NCI-H1092 (cell line): Measurements from ENCODE around the gene MEX3A.

Experiments used
- DNase-seq: peaks from one replicate; lab custom pipeline; 2025; lab: John Stamatoyannopoulos, UW

MEX3A gene

DNA sequence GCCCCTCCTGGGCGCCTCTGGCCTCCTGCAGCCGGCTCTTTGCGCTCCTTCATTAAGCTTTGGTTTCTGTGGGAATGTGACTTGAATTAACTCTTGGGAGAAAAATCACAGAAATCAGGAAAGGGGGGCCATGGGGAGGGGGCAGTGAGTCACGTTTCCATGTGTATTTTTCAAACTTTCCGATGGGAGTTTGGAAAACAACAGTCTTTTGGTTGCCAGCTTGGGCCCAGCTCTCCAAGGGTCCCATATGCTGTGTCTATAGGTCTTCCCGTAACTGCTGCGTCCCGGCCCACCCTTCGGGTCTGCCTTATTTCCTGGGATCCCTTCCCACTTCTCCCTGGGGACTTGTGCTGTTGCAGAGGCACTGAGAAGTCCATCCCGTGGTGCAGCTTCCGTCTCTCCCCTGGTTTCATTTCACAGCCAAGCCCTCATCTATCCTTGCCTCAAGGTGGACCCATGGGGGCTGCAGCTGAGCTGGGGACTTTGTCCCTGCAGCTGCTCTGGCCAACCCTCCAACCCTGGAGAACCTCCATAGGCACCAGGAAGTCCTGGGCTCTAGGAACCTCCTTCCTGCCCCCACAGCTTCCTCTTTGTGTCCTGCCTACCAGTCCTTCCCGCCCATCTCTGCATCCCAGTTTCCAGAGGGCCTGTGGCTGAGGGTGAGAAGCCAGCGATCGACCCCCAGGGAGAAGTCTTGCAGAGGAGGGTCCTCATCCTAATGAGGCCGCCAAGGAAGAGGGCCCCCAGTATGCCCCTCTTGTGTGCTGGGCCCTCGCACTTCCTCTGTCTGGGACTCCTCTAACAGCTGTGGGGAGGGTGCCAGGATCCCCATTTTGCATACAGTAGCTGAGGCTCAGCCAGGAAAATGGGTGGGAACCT is 20.6 kb upstream of the MEX3A start:
- DNase-seq = no peak

- DNase-seq = no peak
Measured at GRCh38 chr1:156101880-156102279, 19.6 kb upstream of the MEX3A start.

GRCh38 chr1:156100205-156100995 is 18.1 kb upstream of the MEX3A start:
- peak; percentile 23 for DNase-seq

DNA sequence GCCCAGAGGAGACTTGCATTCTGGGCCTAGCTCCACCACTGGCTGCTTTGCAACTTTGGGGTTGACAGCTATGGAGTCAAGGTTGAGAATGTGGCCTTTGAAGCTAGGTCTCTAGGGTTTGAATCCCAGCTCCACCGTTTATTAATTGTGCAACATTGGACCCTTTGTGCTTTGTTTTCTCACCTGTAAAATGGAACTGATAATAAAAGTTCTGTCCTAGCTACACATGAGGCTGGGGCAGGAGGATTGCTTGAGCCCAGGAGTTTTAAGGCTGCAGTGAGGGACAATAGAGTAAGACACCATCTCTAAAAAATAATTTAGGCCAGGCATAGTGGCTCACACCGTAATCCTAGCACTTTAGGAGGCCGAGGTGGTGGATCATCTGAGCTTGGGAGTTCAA is 17.0 kb upstream of the MEX3A start:
- DNase-seq = no peak

- DNase-seq = no peak
Measured at GRCh38 chr1:156098784-156099183, 16.5 kb upstream of the MEX3A start.

DNA sequence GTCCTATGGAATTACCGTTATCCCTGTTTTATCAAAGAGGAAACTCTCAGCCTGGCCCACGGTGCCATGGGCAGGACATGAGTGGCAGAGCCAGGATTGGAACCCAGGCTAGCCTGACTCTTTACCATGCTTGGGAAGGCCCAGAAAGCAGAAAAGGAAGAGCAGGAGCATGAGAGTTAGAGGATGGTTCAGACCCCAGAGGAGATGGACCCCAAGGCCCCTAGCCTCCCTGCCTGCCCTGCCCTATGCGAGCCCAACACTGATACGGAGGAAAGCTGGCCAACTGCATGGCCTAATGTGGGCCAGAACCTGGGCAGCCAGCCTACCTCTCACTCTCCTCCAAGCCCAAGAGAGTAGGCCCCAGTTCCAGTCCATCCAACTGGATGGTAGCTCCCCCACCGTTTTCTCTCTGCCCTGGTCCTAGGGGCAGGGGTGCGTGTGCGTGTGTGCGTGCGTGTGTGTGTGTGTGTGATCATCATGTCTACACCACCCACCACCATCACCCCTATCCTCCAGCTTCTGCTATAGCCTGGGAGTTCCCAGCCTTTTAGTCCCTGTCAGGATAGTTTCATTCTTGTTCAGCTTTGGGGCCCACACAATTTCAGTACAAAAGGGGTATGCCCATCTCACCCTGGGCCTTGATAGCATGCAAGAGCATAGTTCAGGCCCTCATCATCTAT is 15.4 kb upstream of the MEX3A start:
- no peak for DNase-seq

DNA sequence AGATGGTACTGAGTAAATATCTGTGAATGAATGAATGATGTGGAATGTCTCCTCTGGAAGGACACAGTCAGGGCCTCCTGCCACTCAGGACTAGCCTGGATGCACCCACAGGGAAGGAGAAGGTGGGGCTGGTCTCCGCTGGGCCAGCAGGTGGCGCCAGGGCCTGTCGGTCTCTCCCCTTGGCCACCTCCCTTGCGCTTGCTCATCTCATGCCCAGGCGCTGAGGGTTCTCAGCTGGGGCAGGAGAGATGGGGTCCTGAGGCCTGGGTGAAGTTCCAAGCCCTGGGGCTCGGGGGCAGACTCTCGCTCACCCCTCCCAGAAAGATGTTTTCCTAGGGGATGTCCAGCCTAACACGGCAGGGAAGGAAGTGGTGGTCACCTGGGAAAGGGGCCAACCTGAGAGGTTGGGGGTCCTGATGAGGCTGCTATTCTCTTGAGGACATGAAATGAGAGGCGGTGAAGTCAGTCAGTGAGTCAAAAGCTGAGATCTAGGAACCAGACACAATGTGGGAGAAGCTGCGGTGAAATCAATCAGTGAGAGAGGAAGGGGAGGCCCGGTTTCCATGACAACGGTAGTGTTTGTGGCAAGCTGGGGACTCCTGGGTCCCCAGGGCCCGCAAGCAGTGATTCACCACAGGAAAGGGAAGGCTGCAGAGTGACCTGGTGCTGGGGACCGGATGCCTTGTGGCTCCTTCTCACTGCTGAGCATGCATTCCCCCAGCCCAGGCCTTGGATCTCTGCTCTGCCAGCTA is 14.6 kb upstream of the MEX3A start:
- peak; percentile 50 for DNase-seq

DNA sequence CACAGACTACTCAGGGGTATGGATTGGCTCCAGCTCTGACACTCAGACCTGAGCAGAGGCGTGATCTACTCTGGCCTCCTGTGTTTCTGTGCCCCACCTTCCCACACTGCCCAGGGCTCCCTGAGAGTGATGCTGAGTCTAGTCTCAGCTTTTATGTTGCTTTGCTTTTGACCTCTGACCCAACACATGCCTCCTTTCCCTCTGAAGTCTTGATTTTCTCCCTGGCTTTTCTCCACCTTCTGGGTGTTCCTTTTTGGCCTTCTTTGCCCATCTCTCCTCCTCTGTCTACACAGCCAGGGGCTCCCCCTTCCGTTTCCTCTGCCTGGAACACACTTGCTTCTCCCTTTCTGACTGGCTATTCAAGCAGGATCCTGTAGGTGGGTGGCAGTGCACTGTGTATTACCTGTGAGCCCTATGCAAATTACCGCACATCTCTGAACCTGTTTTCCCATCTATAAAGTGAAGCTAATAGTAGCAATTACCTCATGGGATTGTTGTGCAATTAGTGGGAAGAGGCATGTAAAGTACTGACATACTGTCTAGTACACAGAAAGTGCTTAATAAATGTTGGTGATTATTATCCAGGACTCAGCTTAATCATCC is 13.7 kb upstream of the MEX3A start:
- DNase-seq = no peak

DNA sequence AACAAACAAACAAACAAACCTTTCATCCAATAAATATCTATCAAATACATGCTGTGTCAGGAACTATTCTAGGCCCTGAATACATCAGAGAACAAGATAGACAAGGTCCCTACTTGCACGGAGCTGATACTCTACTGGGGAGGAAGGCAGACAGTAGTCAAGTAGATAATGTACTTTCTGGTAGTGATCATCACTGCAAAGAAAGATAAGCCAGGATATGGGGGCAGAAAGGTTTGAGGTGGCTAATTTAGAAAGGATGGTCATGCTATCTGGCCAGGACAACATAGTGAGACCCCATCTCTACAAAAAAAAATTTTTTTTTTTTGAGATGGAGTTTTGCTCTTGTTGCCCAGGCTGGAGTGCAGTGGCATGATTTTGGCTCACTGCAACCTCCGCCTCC is 9.3 kb upstream of the MEX3A start:
- DNase-seq = no peak

DNA sequence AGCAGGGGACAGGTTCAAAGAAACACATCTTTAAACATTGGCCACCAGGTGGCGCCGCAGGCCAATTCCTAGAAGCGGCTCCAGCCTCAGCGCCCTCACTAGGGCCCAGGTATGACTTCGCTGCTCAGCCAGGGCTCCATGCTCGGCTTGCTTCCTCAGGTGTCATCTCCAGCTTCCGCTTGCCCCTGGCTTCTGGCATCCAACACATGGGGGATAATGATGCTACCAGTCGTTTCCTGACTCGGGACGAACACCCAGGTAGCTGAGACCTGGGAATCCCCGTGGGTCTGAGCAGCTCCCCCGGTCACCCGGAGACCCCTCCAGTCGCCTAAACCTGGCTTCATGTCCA is 8.5 kb upstream of the MEX3A start:
- peak; percentile 69 for DNase-seq

- DNase-seq = no peak
Measured at GRCh38 chr1:156090138-156090839, 8.0 kb upstream of the MEX3A start.

- no peak for DNase-seq
Measured at GRCh38 chr1:156089704-156090103, 7.4 kb upstream of the MEX3A start.

- no peak for DNase-seq
Measured at GRCh38 chr1:156086256-156086662, 4.0 kb upstream of the MEX3A start.

DNA sequence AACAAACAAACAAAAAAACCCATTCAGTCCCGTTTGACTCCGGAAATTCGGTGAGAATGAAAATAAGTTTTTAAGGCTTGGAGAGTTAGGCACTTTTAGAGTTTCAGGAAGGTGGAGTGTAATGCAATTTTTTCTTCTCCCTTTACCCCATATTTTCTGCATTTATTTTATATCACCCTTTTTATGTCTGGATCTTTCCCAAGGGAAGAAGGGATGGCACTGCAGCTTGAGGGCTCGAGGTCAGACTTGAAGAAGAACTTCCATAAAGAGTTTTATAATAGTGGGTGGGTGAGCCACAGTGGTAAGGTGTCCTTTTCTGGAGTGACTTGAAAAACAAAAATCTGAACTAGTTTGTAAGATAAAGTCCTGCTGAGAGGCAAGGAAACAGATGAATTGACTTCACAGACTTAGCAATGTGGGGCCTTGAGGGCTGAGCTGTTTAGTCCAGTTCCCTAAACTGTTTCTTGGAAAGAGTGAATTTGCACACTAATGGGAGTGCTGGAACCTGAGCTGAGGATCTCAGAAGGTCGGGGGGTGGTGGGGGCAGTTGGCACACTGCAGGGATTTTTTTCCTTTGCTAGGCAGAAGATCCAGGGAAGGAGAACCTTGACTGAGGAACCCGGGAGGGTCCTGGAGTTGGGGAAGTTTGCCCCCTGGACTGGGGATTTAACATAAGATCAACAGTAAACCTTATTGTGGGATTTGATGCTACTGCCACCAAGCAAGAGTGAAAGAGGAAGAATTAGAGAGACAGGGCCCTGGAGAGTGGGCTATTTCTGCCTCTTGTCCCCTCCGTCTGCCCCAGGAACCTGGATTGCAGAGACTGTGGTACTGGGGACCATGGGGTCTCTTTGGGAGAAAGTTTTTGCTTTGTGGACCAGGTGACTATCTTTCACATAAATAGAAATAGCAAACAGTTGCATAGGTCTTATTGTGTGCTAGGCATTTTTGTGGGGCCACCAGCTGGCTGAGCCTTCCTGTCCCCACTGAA is 1.8 kb upstream of the MEX3A start:
- no peak for DNase-seq

DNA sequence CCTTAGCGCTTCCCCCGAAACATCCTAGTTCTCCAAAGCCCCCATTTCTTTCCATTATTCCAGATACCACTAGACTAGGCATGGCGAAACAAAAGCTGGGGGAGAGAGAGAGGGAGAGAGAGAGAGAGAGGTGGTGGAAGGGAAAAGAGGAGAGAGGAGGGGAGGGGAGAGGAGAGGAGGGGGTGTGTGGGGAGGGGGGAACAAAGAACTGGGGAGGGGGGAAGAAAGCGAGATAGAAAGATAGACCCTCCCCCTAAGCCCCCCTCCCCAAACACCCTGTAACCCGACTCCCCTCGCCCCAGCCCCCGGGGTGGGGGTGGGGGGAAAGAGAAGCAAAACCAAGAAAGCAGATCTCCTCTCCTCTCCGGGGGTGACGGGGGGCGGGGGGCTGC is 352 bp downstream of the MEX3A start:
- no peak for DNase-seq

DNA sequence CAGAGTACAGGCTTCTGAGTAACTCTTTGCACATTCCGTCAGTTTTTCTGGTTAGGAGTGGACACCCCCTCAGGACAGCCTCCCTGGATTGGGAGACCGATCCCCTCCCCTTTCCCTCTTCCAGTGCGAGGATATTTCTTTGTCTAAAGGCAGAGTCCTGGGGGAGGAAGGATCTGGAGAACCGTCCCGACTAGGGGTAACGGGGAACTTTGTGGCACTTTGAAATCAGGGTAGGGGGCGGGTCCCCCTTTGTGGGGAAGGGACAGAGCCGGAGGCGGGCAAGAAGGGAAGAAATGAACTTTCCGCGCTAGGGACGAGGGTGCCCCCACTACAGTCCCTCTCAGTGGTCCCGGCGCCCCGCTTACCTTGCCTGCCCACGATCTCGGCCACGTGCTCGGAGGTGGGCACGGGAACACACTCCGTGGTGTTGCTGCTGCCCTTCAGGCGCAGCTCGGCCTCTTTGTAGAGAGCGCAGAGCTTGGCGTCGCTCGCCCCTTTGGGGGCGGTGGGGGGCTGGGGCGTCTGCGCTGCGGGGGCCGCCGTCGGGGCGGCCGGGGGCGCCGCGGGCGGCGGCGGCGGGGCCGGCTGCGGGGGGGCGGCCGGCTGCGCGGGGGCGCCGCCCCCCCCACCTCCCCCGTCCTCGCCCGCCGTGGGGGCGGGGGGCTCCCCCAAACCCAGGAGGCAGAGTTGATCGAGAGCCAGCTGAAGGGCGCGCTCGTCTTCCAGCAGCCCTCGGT is 917 bp downstream of the MEX3A start:
- DNase-seq = peak; percentile 38

DNA sequence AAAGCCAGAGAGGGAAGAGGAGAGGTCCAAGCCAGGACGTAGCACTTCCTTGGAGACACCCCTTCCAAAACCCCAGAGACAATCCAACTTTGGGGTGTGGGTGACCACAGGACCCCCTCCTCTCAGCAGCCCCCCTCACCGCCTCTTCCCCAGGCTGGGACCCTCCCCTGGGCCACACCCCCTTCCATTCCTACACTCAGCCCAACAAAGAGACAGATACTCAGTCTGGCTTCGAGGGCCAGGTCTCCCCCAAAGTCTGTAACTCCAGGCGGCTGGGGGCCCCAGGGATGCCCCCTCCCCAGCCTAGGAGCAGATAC is 1.4 kb downstream of the MEX3A start:
- DNase-seq = no peak

DNA sequence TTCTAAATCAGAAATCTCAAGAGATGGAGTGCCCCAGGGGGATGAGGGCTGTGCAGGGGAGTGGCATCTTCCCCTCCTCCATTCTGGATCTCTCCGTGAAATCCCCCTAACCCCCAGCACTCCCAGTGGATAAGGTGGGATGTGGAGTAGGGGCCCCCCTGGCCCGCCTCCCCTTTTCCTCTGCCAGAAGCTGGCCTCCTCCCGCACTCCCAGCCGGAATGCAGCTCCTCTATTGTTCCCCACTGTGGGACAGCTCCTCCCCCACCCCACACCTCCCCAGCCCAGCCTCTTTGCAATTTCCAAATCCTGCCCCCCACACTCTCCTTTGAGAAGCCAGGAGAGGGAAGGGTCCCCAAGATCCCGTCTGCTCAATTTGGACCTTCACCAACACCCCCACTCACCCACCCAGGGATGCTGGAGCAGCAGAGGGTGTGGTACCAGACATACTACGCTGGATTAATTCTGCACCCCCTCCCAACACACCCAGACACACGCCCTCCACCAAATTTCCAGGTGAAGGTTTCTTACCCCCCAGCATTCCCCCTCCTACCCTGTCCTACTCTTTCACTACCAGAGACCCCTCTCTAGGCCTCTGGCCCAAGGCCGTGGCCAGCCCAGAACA is 1.9 kb downstream of the MEX3A start:
- no peak for DNase-seq

GRCh38 chr1:156079762-156080161 is 2.5 kb downstream of the MEX3A start:
- no peak for DNase-seq
